ENCODE measurements around the gene KCNK2.

DNA sequence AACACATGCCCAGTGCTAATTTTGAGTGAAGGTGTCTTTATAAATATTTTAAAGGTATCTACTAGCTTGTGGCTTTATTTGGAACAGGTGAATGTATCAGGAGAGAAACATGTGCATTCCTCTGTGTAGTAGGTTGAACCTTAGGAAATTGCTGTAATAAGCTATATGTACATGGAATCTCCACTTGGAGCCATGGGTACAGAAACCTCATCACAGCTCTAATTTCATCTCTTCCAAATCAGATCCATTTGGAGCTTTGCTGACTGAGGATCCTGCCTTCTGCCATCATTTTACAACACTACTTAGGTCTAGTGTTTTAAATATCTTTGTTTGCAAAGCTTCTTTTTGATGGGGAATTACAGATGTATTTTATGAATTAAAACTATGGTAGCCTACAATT lies 2.1 kb downstream of the KCNK2 start:
- TF ChIP-seq, protein P1, sequence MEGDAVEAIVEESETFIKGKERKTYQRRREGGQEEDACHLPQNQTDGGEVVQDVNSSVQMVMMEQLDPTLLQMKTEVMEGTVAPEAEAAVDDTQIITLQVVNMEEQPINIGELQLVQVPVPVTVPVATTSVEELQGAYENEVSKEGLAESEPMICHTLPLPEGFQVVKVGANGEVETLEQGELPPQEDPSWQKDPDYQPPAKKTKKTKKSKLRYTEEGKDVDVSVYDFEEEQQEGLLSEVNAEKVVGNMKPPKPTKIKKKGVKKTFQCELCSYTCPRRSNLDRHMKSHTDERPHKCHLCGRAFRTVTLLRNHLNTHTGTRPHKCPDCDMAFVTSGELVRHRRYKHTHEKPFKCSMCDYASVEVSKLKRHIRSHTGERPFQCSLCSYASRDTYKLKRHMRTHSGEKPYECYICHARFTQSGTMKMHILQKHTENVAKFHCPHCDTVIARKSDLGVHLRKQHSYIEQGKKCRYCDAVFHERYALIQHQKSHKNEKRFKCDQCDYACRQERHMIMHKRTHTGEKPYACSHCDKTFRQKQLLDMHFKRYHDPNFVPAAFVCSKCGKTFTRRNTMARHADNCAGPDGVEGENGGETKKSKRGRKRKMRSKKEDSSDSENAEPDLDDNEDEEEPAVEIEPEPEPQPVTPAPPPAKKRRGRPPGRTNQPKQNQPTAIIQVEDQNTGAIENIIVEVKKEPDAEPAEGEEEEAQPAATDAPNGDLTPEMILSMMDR (optimal IDR thresholded peaks at IDR 0.05 in 1 of 3, IDR thresholded peaks at IDR 0.05 in 1 of 3, conservative IDR thresholded peaks at IDR 0.05 in 1 of 3; ENCODE audit: extremely low read depth in 1 of 3, insufficient read depth in 2 of 3, low read length in 3 of 3), result no peak
- no peak for TF ChIP-seq EZH2 (IDR thresholded peaks at IDR 0.05; ENCODE audit: low read length)

Data from keratinocyte (primary cell).